Esophagus mucosa (tissue), 1 donor: Measurements from ENCODE around the gene VDR. TPM values are rescaled to one million over a fixed set of nuclear protein-coding genes. Genes with fewer than 3 reads are reported as not detected.

Source experiments
- ATAC-seq: fragments of 200-7000 bp; cut with Tn5 transposase; one replicate; pipeline ENCODE4 v1.9.1; 2020
- total RNA-seq: library from RNA; stranded (reverse); gene quantifications from one replicate; pipeline ENCODE4 v1.2.4, GENCODE V29; 2023
- donor health status: DM: yes; HTN: yes; CAD: no.

The VDR gene
- total RNA-seq: 18.0 TPM

DNA sequence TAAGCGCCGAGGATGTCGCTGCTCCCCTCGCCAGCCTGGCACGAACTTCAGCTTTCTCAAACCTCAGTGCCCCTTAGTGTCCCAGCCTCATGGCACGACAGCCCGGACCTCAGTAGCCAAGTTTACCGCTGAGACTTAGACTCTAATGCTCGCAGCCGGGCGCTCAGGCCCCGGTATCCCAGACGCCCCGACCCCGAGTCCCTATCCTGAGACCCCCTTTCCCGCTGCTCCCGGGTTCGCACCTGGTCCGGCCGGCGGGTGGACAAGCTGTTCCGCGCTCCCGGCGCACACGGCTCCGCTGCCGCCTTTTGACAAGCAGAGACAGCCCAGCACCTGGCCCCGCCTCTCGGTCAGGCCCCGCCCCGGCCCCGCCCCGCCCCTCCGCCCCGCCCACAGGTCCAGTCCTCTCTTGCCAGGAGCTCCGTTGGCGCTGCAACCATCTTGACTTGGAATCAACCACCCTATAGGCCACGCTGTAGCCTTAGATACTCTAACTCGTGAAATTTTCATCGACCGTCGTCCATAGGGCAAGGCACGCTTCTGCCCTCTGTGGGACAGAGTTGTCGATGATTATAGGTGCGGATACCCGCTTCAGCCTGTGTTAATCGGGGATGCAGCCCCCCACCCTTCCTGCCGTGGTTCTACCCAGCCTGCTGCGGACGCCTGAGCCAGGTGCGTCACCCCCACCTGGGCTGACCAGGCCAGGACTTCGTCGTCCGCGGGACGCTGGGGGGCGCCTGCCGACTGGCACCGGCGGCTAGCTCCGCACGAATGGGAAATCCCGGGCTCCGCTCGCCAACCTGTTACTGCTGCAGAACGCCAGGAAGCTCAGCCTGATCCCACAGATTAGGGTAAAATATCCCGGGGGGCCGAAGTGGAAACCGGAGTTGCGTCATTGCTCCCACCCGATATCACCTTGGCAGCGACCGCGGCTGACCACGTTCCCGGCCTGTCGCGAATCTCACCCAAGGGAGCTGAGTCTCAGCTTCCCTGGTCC lies at the start of gene VDR:
VDR (minus strand) TSS at position 282 of the 997 bp plus-strand sequence. CDS start 25,881 bp downstream, outside the sequence.
- peak; percentile 73 for ATAC-seq

DNA sequence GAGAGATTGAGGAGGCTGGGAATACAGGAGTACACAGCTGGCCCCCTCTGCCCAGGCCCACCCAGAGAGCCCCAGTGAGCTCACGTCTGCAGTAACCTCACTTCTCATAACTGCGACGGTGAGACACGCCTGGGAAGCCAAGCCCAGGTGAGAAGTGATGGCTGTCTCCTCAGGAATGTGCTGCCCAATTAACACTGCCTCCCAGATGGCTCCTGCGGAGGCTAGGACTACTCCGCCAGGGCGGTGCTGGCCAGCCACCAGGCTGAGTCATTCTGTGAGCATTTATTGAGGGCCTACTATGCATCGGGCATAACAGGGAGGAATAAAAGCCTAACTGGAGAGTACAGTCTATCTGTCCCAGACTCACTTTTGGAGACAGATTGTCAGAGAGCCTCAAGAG lies 49.3 kb upstream of the VDR start:
- ATAC-seq: peak; percentile 30

DNA sequence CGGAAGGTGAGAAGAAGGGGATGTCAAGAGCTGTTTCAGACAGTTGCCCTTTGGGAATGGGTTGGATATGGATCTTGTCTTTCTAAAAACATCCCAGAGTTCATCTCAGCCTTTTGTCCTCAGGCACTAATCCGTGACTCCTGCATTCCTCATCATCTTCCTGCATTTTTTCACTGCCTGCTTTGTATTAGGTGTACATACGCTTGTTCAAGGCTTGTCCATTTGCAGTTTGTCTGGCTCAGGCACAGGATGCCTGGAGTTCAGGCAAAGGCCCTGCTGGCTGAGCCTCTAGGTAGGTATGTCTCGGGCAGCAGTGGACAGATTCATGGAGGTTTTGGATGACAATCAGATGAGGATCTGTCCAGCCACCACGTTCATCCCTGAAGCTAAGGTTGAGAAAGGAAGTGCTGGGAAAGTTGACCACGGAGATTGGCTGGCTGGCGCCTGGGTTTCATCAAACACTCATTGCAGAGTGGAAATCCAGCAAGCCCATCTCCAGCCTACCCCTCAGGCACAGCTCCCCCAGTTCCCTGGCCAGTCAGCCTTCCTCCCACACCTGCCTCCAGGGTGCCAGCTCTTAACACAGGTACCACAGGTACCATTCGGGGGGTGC lies 46.2 kb upstream of the VDR start:
- no peak for ATAC-seq

DNA sequence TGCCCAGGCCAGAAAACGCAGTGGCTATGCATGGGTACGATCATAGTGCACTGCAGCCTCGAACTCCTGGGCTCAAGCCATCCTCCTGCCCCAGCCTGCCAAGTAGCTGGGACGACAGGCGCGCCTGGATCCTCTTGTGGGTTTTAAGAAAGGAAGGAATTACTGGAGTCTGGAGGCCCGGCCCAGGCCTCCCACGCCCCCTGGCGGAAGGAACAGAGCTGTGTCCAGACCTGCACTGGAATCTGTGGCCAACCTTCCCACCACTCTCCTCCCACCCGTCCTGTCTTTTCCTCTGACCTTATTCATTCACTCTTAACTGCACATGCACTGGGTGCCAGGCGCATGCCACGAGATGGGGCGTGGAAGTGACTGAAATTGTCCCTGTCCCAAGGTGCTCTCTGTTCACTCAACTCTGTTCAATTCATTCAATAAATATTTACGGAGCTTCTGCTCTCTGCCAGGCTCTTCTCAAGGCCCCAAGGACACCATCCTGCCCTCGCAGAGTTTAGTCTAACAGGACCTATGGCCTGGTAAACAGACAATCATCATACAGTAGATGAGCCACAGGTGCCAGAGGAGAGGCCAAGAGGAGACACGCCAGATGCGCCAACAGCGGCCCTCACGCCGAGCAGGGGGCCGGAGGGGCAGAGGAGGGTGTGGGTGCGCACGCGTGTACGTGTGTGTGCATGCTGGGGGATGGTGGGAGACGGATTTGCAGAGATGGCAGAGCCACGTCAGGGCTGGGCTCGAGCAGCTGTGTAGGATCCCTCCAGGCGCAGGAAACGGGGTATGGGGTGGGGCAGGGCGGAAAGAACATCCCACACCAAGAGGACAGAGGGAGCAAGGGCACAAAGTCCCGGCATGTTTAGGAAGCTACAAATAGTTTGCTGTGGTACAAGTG lies 44.9 kb upstream of the VDR start:
- ATAC-seq: peak; percentile 83

- no peak for ATAC-seq
Observed at GRCh38 chr12:47947341-47947740, 42.5 kb upstream of the VDR start.

DNA sequence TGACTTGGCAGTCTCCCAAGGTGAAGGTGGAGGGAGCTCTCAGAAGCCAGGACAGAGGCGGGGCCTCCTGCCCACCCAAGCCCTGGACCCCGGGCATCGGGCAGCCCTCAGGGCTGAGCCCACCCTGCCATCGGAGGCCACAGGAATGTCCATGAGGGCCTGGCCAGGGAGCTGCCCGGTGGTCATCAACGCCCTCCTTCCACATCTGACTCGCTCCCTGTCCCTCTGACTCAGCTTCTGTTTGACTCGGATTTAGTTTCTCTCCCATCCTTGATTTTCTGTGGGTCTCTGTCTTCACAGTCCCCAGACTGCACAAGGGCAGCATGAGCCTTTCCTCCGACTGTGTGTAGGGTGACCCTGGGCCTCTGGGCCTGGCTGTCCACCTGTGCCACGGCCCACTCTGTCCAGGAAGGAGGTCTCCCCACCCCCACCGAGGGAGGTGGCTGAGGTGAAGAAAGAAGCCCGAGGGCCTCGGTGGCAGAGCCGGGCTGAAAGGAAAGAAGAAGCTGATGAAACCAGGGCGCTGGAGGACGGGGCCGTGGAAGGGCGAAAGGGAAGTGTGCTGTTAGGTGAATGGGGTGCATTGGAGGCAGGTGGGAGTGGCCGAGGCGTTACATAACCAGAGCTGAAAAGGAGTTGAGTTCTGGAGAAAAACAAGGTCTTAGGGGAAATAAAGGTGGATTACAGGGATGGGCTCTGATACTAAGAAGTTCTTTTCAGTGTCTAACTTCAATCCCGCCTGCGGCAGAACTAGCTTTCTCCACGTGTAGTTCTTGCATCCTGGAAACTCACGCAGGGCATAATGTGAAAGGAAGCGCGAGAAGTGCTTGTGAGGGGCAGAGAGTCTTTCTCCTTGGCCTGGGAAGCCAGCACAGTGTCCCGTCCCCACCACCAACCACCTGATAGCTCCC lies 41.9 kb upstream of the VDR start:
- ATAC-seq: no peak

DNA sequence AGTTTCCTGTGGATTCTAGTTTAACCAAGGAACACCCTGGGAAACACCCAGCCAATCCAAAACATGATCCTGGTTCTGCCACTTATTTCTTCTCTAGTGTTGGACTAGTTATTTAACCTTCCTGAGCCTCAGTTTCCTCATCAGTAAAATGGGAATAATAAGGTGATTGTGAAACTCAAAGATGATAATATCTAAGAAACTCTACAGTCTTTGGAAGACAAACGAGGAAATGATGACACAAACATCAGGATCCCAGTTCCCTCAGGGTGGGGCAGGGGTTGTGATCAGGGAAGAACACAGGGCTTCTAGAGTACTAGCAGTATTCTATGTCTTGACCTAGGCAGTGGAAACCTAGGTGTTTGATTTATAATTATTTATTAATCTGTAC lies 40.5 kb upstream of the VDR start:
- no peak for ATAC-seq

- no peak for ATAC-seq
Observed at GRCh38 chr12:47944685-47945340, 40.0 kb upstream of the VDR start.

GRCh38 chr12:47943623-47944340 lies 39.0 kb upstream of the VDR start:
- ATAC-seq: peak; percentile 35

DNA sequence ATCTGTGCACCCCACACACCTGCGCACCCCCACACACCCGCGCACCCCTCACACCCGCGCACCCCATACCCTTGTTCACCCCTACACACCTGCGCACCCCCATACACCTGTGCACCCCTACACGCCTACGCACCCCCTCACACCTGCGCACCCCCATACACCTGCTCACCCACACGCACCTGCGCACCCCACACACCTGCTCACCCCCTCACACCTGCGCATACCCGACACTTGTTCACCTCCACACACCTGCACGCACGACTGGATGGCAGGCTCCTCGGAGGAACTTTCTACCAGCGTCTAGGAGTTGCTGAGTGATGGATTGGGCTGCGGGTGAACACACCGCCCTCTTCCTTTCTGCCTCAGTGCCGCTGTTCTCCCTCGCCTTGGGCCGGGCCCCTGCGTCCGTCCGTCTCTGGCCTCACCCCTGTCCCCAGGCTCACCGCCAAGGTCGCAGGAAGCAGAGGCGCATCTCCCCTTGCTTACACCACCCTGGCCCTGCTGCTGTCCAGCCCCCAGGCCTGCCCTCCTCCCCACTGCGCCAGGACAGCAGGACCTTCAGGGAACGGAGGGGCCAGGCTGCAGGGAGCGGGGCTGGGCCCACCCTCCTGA lies 37.9 kb upstream of the VDR start:
- peak; percentile 6 for ATAC-seq

GRCh38 chr12:47941871-47942613 lies 37.2 kb upstream of the VDR start:
- ATAC-seq: no peak

- no peak for ATAC-seq
Observed at GRCh38 chr12:47941475-47941780, 36.6 kb upstream of the VDR start.

- ATAC-seq: no peak
Observed at GRCh38 chr12:47940773-47941474, 36.1 kb upstream of the VDR start.

DNA sequence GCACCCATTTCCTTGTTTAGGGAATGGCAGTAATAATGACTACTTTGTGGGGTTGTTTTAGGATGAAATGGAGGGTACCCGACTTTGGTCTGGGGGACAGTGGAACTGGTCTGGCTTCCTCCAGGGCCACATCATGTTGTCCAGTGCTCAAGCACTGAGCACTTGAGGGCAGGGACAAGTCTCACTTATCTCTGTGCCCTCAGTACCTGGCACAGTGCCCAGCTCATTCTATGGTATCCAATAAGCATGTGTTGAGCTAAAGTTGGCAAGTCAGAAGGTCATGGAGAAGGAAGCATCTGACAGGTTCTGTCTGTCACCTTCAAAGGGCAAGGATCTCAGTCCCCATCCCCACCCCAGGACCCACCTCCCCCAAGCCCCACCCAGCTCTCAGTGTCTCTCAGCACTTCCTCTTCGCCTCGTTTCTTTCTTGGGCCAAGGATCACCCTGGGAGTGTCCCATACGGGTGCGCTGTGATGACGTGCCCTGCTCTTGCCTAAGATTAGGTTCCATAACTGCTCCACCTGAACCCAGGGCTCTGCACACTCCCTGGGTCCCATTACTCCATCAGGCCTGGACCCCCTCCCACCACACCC lies 34.3 kb upstream of the VDR start:
- peak; percentile 11 for ATAC-seq

DNA sequence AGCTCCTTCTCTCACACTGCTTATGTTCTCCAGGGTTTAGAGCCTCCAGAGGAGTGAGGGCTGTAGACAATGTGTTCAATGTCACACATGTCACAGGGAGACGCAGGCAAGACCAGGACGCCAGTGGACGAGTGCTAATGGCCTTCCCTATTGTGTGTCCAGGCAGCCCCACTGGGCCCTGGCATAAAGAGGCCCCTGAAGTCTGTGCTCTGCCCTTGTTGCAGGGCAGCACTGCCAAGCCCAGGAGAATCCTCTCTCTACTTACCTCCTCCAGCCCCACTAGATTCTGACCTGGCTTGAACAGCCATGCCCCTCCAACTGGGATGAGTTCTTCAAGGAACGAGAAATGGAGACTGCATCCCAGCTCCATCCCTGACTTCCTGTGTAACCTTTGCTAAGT lies 33.8 kb upstream of the VDR start:
- no peak for ATAC-seq

DNA sequence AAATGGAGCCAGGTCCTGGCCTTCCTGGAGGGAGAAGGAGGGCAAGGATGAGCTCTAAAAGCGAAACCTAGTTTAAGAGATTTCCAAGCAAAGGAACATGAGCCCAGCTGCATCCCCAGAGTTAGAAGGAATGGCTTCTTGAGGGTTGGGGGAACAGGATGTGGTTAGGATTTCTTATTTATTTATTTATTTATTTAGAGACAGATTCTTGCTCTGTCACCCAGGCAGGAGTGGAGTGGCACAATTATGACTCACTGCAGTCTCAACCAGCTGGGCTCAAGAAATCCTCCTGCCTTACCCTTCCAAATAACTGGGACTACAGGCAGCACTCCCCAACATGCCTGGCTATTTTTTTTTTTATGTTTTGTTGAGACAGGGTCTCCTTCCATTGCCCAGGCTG lies 33.3 kb upstream of the VDR start:
- ATAC-seq: no peak

DNA sequence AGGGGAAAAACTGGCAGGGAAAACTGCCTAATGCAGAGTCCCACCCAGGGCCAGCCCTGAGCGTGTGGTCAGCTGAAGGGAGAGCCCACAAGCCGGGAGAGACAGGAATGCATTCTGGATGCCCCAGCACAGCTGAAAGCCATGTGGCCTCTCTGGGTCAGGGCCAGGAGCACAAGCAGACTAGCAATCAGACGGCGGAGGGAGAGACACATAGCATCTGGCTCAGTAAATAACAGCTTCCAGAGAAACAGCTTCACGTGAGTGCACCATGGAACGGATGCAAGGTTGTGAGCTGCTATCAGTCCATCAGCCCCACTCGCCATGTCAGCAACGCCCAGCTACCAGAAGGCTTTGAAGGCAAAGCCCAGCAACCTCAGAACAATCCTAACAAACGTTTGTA lies 30.4 kb upstream of the VDR start:
- ATAC-seq: no peak

DNA sequence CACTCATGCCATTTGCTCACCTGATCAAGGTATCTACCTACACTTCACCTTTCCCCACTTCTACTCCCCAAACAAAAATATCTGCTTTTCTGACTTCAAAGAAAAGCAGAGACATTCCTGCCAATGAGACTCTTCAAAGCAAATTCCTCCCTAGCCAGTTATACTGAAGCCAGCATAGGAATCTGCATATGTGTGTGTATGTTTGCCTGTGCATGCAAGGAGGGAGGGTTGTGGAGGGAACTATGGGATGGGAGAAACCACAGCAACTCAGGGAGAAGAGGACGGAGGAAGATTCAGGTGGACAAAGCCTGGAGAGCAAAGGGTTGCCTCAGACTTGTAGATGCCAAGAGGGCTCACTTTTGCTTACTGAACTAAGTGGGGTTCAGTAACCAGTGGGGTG lies 26.4 kb upstream of the VDR start:
- ATAC-seq: no peak
